COLO668 (cell line): ENCODE results near the gene NFATC2.
A peak's percentile ranks its signal among the peaks of the same experiment; 100 is the strongest.
"Not testable (repeated sequence)": the region's sequence is repeated elsewhere in the genome, so short reads cannot be mapped to it uniquely, and the experiment has no call there.

Experiments
- DNase-seq: peaks from one replicate; lab custom pipeline; 2025; ENCODE audit not compliant: unreplicated experiment; lab: John Stamatoyannopoulos, UW

Gene NFATC2

GRCh38 chr20:51473771-51474170, 68.7 kb downstream of the NFATC2 start:
- DNase-seq, result no peak

GRCh38 chr20:51473256-51473655, 69.3 kb downstream of the NFATC2 start:
- no peak for DNase-seq

- no peak for DNase-seq
Measured at GRCh38 chr20:51470907-51471411, 71.6 kb downstream of the NFATC2 start.

- no peak for DNase-seq
Measured at GRCh38 chr20:51470499-51470820, 72.1 kb downstream of the NFATC2 start.

- no peak for DNase-seq
Measured at GRCh38 chr20:51469578-51470498, 72.7 kb downstream of the NFATC2 start.

GRCh38 chr20:51469046-51469445, 73.5 kb downstream of the NFATC2 start:
- DNase-seq, result no peak

- DNase-seq, result no peak
Measured at GRCh38 chr20:51468636-51469035, 73.9 kb downstream of the NFATC2 start.

- no peak for DNase-seq
Measured at GRCh38 chr20:51467956-51468626, 74.4 kb downstream of the NFATC2 start.

GRCh38 chr20:51463998-51464397, 78.5 kb downstream of the NFATC2 start:
- DNase-seq, result no peak

- no peak for DNase-seq
Measured at GRCh38 chr20:51463560-51463959, 79.0 kb downstream of the NFATC2 start.

- no peak for DNase-seq
Measured at GRCh38 chr20:51462566-51463276, 79.8 kb downstream of the NFATC2 start.

- not testable (repeated sequence) for DNase-seq
Measured at GRCh38 chr20:51461846-51462245, 80.7 kb downstream of the NFATC2 start.

GRCh38 chr20:51461306-51461705, 81.2 kb downstream of the NFATC2 start:
- DNase-seq, result no peak

- DNase-seq, result no peak
Measured at GRCh38 chr20:51460569-51461265, 81.8 kb downstream of the NFATC2 start.

- no peak for DNase-seq
Measured at GRCh38 chr20:51460163-51460562, 82.4 kb downstream of the NFATC2 start.

GRCh38 chr20:51458751-51459439, 83.6 kb downstream of the NFATC2 start:
- no peak for DNase-seq

GRCh38 chr20:51457533-51457932, 85.0 kb downstream of the NFATC2 start:
- no peak for DNase-seq

- peak; percentile 23 for DNase-seq
Measured at GRCh38 chr20:51456511-51457509, 85.7 kb downstream of the NFATC2 start.

- no peak for DNase-seq
Measured at GRCh38 chr20:51454250-51454865, 88.2 kb downstream of the NFATC2 start.
